Activated naive CD4-positive, alpha-beta T cell treated with anti-CD3 and anti-CD28 coated beads, Interleukin-2, amount 50 U/mL, for 16 hours (primary cell): ENCODE measurements around the gene SND1.

Source experiments
- DNase-seq: peaks from one replicate; pipeline ENCODE4 v3.0.0-alpha.2; 2020

Gene SND1

DNA sequence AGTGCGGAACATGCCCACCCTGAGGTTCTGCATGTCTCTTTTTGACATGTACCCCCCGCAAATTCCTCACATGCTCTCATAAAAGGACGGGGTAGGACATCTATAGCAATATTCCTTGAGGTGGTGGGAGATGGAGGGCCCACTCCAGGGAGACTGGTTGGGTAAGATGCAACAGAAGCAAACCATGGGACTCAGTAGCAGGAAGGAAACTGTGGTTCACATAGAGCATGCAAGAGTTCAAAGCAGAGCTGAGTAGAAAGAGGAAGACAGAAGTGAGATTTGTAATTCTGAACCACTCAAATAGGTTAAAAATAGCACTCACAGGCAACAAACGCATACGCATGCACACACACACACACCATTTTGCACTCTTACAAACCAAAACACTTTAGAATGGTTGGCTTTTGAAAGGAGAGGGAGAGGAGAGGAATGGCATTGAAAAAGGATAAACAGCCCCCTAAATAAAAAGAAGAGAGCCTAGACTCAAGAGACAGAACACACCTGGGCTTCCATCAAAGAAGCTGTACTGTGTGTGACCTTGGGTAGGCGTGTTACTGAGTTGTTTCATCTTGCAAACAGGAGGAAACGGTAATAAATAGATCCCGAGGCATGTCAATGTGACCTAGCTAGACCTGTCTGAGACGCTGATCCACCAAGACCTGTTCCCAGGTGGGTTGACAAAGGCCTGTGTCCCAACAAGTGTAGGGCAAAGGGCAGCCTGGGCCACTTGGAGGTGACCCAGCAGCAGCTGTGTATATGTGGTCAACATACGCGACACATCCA, 456.8 kb downstream of the SND1 start:
- DNase-seq = peak; percentile 9

DNA sequence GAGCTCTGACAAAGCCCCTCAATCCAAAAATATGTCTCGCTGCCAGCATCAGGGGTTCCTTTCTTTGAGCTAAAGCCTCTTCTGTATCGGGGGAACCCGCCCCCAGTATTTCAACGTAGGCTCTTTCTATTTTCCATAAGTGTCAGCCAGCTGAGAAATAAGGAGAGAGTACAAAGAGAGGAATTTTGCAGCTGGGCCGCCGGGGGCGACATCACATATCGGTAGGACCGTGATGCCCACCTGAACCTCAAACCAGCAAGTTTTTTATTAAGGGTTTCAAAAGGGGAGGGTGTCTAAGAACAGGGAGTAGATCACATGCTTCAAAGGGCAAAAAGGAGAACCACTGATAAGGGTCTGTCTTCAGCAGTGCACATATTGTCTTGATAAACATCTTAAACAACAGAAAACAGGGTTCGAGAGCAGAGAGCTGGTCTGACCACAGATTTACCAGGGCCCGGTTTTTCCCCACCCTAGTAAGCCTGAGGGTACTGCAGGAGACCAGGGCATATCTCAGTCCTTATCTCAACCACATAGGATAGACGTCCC, 457.5 kb downstream of the SND1 start:
- peak; percentile 6 for DNase-seq

DNA sequence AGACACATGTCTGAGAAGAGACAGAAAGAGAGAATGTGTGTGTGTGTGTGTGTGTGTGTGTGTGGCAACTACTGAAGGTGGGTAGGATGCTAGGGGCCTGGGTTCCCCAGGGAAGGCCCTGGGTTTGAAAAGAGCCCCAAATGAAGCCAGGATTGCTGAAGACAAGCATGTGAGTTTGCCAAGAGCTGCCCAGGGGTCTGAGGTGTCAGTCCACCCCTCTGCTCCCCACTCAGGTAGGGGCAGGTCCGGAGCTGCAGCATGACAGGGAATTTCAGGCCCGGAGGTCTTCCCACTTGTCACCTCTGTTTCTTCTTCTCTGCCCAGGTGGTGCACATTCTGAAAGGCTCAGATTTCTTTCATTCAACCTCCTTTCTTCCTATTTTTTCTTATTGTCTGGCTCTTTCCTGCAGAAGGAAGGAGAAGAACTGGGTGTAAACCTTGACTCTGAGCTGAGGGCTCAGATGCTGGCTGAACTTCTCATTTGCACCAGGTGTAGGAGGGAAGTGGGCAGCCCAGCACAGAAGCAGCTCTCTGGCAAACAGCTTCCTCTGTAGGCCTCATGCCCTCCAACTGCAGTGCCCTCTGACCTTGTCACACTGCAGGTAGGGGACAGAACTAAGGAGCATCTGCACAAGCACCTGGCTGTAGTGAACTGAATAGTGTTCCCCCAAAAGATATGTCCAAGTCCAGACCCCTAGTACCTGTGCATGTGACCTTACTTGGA, 458.8 kb downstream of the SND1 start:
- DNase-seq = peak; percentile 3

DNA sequence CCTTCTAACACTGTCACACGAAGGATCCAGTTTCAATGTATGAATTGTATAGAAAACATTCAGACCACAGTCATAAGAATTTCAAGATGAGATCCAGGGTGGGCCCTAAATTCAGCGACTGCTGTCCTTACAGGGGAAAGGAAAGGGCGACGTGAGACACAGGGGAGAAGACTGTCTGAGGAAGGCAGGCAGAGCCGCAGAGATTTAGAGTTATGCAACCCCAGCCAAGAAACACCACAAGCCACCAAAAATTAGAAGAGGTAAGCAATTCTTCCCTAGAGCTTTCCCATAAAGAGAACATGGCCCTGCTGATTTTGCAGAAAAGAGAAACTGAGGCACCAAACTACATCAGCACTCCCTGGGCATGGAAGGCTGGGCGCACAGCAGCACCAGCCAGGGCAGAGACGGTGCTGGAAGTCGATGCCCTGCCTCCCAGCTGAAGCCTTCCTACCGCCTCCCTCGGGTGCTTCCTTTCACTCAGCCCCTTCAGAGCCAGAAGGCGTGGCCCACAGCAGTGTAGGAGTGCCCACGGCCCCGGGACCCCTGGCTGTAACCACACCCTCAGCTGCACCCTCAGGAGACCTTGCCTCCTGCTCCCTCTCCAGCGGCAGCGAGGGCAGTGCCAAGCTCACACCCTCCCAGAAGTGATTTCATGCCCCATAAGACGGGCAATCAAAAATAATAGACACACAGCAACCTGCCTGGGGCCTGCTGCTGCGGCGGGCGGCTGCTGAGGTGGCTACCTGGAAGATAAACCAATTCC, 460.2 kb downstream of the SND1 start:
- peak; percentile 11 for DNase-seq

DNA sequence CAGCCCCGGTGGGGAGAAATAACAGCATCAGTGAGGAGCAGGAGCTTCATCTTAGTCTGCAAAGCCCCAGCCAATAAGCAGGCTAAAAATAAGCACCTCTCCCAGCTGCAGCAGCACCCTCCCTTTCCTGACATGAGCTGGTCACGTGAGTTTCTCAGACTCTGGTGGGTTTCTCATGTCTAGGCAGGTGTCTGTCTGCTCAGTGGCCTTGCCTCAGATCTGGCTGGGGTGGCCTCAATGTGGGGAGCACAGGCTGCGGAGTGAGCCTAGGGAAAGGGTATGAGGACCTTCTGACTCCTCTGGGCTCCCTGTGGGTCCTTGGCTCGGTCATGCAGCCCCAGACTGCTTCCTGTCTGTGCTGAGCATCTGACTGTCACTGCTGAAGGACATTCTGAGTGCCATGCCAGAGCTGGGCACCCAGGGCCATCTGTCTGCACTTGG, 460.8 kb downstream of the SND1 start:
- peak; percentile 8 for DNase-seq

DNA sequence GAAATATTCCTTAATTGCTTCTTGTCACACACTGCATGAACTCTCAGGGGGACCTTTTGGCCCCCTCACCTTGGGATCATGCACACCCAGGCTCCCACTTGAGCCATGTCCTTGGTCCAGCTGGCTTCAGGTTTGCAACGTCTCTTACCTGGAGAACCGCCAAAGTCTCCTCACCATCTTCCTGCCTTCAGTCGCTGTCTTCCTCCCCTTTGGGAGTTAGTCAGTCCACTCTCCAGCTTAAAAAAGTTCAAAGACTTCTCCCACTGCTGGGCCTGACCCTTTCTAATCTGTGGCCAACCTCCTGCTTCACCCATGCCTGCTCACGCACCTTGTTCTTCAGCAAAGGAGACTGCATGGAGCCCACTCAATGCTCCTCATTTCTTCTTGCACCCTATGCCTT, 461.8 kb downstream of the SND1 start:
- peak; percentile 2 for DNase-seq

DNA sequence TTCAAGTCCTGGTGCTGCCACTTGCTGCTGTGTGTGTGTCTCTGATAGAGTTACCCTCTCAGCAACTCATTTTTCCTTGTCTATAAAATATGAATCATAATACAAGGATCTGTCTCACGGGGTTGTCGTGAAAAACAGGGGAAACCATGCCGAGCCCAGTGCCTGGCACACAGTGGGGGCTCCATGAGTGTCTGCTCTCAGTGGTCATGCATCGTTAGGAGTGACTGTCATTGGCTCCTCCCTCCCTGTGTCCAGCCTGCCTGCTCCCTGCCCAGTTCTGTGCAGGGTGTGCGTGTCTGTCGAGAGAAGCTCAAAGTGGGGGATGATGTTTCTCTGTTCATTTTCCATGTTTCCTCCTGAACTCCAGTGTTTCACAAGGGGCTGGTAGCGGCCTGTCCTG, 462.8 kb downstream of the SND1 start:
- DNase-seq = no peak

DNA sequence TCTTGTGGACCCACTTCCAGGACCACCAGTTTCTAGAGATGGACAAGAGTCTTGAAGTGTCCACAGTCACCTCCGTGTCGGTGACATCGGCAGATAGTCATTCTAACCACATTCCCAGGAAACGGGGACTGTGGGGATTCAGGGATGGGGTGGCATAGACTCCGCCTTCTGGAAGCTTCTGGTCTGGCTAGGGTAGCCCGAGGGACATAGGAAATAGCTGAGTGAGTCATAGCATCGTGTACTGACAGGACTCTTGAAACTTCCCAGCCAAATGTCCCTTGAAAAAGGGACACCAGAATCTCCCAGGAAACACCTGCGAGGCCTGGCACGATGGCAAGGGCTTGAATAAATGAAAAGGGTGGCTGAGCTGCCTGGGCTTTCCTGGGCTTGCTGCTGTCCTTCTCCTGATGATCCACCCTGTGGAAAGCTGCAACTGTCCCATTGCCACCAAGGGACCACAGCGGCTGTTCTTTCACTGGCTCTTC, 463.4 kb downstream of the SND1 start:
- no peak for DNase-seq

DNA sequence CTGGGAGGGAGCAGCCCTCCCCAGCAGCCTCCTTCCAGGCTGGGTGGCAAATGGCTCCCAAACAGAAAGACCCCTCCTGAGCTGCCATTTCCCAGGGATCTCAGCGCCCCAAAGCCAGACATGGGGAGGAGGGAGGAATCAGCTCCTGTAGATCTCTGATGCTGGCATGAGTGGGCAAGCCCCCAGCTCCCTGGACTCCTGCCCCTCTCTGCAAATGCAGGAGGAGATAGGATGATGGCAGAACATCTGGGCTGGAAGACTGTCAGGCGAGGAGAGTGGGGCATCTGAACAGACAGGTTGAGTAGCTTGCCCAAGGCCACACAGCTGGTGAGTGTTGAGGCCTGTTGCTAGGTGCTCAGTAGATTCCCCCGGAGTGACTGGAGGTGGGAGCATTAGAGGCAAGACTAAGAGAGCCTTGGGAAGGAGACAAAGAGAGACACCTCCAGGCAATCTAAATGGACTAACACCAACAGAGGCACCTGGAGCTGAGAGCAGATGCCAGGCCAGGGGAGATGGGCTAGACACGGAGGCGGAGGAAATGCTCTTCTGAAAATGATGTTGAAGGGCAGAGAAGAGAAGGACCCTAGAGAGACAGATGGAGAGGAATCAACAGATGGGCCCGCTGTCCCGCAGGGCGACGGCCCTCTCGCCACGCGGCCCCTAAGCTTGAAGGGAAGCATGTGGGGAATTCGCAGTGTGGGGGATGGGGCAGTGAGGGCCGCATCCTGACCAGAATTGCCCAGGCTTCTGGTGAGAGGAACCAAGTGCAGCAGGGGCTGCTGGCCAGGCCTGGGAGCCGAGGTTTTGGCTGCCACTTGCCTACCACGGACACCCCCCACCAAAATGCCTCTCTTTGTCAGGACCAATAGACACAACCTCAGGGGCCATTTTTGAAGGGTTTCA, 464.1 kb downstream of the SND1 start:
- DNase-seq = no peak

DNA sequence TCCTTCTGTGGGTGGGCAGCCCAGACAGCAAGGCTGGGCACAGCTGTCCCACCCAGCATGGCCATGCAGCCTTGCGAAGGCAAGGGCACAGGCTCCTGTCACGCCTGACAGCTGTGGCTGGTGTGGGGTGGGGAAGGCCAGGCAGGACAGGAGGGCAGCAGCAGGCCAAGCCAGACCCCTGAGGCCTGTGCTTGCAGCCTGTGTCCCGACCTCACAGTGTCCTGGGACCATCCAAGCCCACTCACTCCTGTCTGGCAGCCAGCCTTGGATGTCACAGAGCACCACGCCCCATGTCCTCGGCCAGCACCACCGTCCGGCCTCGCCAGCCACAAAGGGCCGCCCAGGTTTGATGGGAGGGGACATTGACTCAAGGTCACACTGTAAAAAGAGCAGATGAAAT, 464.7 kb downstream of the SND1 start:
- DNase-seq = no peak

DNA sequence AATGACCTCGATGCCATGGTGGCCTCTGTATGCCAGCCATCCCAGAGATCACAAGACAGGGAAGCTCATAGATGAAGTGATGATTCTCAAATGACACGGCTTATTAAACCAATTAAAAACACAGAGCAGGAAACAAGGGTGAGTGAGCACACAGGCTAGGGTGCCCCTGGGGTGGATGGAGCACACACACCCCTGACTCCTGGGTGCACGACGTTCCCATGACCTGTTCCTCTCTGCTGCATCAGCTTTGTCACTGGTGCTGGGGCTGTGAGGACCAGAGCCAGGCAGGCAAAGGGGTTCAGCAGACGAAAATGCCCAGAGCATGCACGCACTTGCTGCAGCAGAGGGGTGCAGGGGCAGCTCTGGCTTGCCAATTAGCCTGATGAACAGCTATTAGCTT, 465.7 kb downstream of the SND1 start:
- no peak for DNase-seq

DNA sequence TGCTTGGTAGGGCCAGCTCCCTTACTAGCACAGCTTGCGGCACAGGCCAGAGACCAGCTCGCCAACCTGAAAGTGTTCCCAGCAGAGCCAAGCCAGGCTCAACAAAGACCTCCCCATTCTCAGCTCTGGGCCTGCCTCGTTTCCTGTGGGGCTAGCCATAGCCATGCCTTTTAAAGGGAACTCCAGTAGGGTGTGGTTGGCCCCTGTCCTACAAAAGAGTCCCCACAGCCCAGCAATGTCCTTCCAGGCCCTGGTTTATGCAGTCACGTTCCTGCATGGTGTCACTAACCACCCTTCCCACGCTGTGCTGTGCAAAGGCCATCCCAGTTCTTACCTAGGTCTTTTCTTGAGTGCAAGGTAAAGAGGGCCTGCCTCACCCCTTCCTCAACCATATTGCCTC, 467.0 kb downstream of the SND1 start:
- DNase-seq = no peak

DNA sequence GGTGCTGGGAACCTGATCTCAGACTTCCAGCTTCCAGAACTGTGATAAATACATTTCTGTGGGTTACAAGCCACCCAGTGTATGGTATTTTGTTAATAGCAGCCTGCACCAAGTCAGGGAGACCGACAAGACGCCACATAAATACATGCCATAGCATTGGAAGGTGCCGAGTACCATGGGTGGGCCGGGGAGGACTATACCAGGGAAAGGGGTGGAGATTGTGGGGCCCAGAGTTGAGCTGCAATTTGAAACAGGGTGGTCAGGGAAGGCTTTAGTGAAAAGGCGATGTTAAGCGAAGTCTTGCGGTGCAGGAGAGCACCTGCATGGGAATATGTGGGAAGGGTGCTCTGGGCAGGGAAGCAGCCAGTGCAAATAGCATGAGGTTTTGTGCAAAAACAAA, 468.1 kb downstream of the SND1 start:
- no peak for DNase-seq

DNA sequence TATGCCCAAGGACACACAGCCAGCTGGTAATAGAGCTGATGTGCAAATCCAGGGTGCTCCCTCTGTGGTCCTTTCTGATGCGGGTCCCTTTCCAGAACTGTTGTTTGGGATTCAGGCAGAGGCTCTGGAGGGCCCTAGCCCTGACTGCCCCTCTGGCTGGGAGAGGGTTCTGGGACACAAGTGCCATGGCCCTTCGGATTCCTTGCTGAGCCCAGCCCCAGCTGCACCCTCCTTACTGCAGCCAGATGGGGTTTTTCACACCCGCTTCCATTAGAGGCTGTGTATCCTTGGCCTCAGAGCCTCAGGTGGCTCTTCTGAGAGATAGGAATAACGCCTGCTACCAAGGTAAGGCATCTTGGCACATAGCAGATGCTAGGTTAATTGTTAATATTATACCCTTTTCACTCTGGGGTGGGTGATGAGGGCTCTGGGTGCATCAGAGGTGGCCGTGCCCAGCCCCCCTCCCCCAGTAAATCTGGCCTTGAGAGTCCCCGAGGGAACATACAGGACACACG, 469.0 kb downstream of the SND1 start:
- no peak for DNase-seq

DNA sequence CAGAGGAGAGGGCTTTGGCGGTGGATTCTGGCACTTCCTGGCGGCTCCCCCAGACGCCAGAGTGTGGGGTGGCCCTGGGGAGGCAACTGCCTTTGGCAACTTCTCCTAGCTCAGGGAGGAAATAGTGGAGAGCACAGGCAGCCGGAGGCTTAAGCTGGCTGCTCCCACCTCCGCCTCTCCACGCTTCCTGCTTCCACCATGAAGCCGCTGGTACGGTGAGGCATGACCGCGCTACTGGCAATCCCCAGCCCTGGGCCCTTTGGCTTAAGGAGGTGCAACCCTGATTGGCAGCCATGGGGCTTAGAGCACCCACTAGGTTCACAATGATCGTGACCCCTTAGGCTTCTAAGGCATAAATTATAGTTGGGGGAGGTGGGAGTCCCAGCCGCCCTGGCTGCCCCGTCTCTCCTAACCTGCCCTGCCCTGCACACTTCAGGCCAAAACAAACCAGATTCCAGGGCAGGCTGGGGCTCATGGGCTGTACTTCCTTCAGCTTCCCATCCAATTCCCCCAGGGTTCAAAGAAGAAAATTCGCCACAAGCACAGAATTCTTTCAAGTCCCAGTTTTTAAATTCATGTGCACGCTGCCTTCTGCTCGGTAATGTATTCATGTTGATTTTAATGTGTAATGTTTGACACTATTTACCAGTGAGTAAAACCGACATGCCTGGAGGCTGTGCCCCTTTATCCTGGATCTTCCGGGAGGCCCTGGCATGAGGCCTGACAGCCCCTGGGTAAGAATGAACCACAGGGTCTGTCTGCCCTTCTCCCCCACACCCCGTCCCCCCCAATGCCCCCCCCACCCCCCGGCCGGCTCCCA, 469.9 kb downstream of the SND1 start:
- DNase-seq = no peak

DNA sequence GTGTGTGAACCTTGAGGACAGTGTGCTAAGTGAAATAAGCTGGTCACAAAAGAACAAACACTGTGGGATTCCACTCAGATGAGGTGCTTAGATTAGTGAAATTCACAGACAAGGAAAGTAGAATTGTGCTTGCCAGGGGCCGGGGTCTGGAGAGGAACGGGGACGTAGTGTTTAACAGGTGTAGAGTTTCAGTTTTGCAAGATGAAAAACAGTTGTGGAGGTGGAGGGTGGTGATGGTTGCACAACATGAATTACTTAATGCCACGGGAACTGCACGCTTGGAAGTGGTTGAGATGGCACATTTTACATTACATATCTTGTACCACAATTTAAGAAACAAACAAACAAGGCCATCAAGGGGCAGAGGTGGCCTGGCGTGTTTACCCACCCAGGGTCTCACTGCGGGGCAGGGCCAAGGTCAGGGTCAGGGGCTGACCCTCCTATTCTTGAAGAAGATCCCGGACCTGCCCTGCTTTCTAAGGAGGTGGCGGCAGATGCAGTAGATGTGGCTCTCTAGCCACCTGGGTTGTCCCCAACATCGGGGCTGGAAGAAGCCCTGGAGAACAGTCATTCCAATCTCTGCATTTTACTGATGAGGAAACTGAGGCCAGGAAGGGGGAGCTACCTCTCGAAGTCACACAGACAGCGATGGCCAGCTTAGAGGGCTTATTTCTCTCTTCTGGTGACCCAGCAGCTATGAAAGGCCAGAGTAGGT, 470.7 kb downstream of the SND1 start:
- no peak for DNase-seq

DNA sequence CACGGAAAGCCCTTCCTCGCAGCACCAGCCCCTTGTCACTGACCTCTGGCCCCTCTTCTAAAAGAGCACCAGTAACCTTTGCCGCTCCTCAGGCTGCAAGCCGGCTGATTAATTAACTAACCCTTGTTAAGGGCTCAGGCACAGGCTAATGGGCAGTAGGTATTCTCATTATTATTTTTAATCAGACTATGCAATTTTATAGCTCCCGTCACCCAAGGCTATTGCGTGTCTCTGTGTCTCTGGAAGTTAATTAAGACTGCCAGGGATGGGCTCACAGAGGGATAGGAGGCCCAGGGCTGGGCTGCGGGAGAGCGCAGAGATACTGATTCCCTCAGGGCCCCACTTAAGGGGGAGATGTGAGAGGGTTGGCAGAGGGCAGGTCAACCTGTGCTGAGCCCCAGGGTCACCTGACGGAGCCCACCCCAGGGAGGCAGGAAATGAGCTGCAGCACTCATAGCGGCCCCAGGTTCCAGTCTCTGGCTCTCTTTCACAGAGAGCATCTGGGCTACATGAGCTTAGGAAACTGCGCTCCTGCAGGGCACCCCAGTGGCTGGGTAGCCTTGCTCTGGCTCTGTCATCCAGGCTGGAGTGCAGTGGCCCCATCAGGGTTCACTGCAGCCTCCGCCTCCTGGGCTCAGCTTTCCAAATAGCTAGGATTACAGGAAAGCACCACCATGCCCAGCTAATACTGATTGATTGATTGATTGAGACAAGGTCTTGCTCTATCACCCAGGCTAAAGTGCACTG, 471.5 kb downstream of the SND1 start:
- no peak for DNase-seq

DNA sequence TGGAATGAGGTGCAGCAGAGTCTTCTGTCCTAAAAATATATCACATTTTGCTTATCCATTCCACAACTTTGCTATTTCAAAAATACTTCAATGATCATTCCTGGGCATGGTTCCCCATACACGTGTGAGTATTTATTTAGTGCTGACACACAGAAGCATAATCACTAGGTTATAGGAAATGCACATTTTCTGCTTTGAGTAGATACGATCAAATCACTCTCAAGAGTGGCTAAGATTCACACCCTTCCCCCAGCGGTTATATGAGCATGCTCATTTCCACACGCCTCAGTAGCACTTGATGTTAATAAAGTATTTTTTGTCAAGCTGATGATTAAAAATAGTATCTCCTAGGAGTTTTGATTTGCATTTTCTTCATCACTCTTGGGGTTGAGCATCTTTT, 472.8 kb downstream of the SND1 start:
- no peak for DNase-seq

DNA sequence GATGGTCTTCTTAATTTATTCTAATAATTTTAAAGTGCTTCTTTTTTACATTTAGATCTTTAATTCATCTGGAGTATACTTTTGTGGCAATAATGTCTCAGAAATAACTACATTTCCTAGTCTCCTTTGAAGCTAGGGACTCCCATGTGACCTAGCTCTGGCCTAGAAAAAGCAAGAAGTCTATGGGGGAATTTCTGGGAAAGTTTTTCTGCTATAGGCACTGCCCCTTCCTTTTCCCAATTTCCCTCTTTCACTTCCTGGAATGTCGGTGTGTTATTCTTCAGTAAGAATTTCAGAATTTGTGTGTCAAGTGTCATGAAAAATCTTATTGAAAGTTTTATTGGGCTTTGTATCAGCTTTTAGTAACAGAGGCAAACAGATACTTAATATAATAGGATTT, 473.8 kb downstream of the SND1 start:
- no peak for DNase-seq

DNA sequence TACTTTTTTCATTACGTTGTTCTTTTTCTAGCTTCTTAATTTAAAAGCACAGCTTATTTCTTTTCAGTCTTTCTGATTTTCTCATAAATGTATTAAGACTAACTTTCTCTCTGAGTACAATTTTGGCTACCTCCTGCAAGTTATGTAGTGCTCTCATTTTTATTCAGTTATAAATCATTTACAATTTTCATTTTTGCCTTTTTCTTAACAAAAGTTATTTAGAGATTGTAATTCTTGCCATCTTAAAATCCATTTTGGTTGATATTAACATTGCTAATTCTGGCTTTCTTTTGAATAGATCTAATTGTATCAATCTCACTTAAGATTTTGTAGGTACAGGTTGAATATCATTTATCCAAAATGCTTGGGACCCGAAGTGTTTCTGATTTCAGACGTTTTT, 476.4 kb downstream of the SND1 start:
- no peak for DNase-seq
